Gastrocnemius medialis (tissue), 4 donors: Measurements from ENCODE around the gene OSBPL10. TPM values are rescaled to one million over a fixed set of nuclear protein-coding genes. Genes with fewer than 3 reads are reported as not detected.
"Not testable (repeated sequence)": the region's sequence is repeated elsewhere in the genome, so short reads cannot be mapped to it uniquely, and the experiment has no call there.

Source experiments
- ATAC-seq, 2 donors: fragments of 150-250 bp; one replicate each; pipeline ENCODE4 v1.9.1; 2016
- DNase-seq, 2 donors: peaks; one replicate each; pipeline ENCODE4 v3.0.0-alpha.2; 2019
- H3K27ac ChIP-seq, 4 donors: fragments of 200-600 bp; sonication (generic); 1 replicate in 1 of 4; 2 replicates in 3 of 4; pipeline ENCODE4 v1.5.1; 2016 to 2018; ENCODE audit warnings: mild to moderate bottlenecking in 2 of 4, moderate library complexity in 1 of 4
- H3K27me3 ChIP-seq, 3 donors: fragments of 200-600 bp; sonication (generic) in 2 of 3; 1 replicate in 1 of 3; 2 replicates in 2 of 3; pipeline versions ENCODE4 v1.5.1 to v1.6.0; 2016 to 2019; ENCODE audit warnings: mild to moderate bottlenecking in 1 of 3, moderate library complexity in 1 of 3
- H3K36me3 ChIP-seq, 2 donors: fragments of 200-600 bp; sonication (generic) in 1 of 2; one replicate each; pipeline ENCODE4 v1.5.1; 2017 to 2018
- H3K4me1 ChIP-seq, 2 donors: fragments of 200-600 bp; sonication (generic) in 1 of 2; one replicate each; pipeline ENCODE4 v1.5.1; 2016 to 2017; ENCODE audit warnings: mild to moderate bottlenecking in 2 of 2
- H3K4me3 ChIP-seq, 4 donors: fragments of 200-600 bp; sonication (generic) in 3 of 4; 1 replicate in 1 of 4; 2 replicates in 3 of 4; pipeline ENCODE4 v1.5.1; 2016 to 2019; ENCODE audit warnings: mild to moderate bottlenecking in 2 of 4
- H3K9me3 ChIP-seq, 3 donors: fragments of 200-600 bp; sonication (generic) in 2 of 3; 1 replicate in 1 of 3; 2 replicates in 2 of 3; pipeline ENCODE4 v1.5.1; 2016 to 2019
- POLR2A ChIP-seq, 2 donors: fragments of 450-650 bp; IDR thresholded peaks; one replicate each; pipeline ENCODE4 v1.6.1; 2017; ENCODE audit warnings: antibody characterized with exemption in 2 of 2, mild to moderate bottlenecking in 2 of 2, moderate library complexity in 2 of 2
- in situ Hi-C, 4 donors: fragments of 200-750 bp; cut with MboI; loops; one replicate each; pipeline versions ENCODE4 v1.15.0 to v1.8.0; 2017; ENCODE audit warnings: low sequenced_read_pairs in 4 of 4
- intact Hi-C: fragments of 100-400 bp; cut with DNase I; formaldehyde crosslinking; loops from one replicate; pipeline ENCODE4 v1.15.1; 2023; ENCODE audit warnings: low total_unique reads
- total RNA-seq, 4 donors: library from RNA; depleted of rRNA; stranded (reverse); fragments of >200 nt; gene quantifications; one replicate each; pipeline versions ENCODE4 v1.1.0 to v1.2.3, GENCODE V29; 2016
- TF ChIP-seq, protein P1 (sequence below), 5 experiments: fragments of 450-650 bp in 3 of 5; fragments of 200-600 bp in 2 of 5; sonication (generic) in 2 of 5; IDR thresholded peaks in 4 of 5; conservative IDR thresholded peaks in 1 of 5; 1 replicate in 4 of 5; 2 replicates in 1 of 5; pipeline ENCODE4 v1.5.1; 2016 to 2019; ENCODE audit warnings: antibody characterized with exemption in 5 of 5, mild to moderate bottlenecking in 3 of 5, moderate library complexity in 3 of 5

The OSBPL10 gene
- total RNA-seq, 4 donors from 2014 or later: 1.4 to 7.0 (median 3.8) TPM

DNA sequence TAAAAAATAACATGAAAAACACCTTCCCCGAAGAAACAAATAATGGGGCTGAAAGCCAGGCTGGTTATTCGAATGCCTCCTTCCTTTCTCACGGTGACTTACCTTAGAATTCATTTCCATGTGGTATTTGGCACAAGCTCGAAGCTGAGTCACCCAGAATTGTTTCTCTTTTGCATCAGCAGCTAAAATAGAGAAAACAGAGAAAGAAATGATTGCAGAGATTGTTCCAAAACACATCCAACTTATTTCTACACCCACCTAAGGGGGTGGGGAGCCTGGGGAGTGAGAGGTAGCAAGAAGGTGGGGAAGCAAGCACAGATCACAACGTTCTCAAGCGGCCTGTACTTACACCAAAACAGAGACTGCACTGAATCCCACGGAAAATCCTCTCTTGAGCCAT, 104.7 kb downstream of the OSBPL10 start:
- no peak overlapping the region for H3K27ac ChIP-seq
- intact Hi-C loops: no loop called here
- DNase-seq (no peak), ATAC-seq (no peak)
- H3K9me3 ChIP-seq: no peaks in the 10 kb centered on the region
- H3K27me3 ChIP-seq: no peaks in the 10 kb centered on the region
- H3K36me3 ChIP-seq: no peaks in the 10 kb centered on the region
- H3K4me1 ChIP-seq: peaks cover 0 to 3% of the 10 kb centered on the region in 2 donors
- TF ChIP-seq POLR2A (IDR thresholded peaks at IDR 0.05): no peak
- TF ChIP-seq, protein P1, sequence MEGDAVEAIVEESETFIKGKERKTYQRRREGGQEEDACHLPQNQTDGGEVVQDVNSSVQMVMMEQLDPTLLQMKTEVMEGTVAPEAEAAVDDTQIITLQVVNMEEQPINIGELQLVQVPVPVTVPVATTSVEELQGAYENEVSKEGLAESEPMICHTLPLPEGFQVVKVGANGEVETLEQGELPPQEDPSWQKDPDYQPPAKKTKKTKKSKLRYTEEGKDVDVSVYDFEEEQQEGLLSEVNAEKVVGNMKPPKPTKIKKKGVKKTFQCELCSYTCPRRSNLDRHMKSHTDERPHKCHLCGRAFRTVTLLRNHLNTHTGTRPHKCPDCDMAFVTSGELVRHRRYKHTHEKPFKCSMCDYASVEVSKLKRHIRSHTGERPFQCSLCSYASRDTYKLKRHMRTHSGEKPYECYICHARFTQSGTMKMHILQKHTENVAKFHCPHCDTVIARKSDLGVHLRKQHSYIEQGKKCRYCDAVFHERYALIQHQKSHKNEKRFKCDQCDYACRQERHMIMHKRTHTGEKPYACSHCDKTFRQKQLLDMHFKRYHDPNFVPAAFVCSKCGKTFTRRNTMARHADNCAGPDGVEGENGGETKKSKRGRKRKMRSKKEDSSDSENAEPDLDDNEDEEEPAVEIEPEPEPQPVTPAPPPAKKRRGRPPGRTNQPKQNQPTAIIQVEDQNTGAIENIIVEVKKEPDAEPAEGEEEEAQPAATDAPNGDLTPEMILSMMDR (IDR thresholded peaks at IDR 0.05 in 4 of 5, conservative IDR thresholded peaks at IDR 0.05 in 1 of 5): no peak
- no peak overlapping the region for H3K4me3 ChIP-seq
- in situ Hi-C loops: no loop called here

DNA sequence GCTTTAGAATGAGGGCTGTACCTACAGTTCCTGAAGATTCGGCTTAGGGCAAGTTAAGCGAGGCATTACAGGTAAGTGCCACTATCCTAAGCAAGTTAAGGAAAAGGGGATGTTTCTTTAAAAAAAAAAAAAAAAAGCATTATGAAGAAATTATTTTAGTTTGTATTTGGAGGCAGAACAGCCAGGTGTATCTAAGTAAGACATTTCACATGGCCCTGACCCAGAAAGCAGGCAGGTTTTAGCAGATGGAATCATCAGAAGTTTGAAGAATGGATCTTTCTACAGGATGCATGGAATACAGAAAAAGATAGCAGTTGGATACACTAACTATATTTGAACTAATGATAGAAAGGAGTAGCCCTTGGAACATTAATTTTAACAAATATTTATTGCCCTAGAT, 105.6 kb downstream of the OSBPL10 start:
- H3K4me1 ChIP-seq: peaks cover 0 to 3% of the 10 kb centered on the region in 2 donors
- no peak overlapping the region for H3K27ac ChIP-seq
- in situ Hi-C loops (no loop called here), intact Hi-C loops (no loop called here)
- ATAC-seq: no peak
- no peak overlapping the region for H3K4me3 ChIP-seq
- no peaks in the 10 kb centered on the region for H3K9me3 ChIP-seq
- TF ChIP-seq, protein P1 (IDR thresholded peaks at IDR 0.05 in 4 of 5, conservative IDR thresholded peaks at IDR 0.05 in 1 of 5): no peak
- TF ChIP-seq POLR2A (IDR thresholded peaks at IDR 0.05): no peak
- DNase-seq: no peak
- no peaks in the 10 kb centered on the region for H3K36me3 ChIP-seq
- H3K27me3 ChIP-seq: no peaks in the 10 kb centered on the region

DNA sequence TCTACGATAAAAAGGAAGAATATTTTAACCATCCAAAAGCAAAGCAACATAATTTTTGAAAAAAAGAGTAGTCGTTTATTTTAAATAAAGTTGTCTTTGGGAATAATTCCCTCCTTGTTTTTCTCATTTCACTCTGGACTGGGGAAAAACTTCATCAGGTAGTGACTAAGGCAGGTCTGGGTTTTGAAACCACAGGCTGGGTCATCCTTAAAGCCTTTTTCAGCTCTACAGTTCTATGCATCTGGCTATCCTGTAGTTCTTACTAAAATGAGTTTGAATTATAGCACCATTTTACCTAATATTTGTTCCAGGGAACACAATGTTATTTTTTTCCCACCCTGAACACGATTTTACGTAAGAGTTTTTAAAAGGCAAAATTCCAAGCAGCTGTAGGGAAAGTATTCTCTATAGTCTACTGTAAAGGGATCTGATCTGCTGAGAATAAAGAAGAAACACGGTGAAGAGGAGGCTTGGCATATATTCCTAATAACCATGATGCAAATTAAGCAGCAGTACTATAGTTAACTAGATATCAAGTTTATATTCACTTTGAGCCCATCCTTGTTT, 107.7 kb downstream of the OSBPL10 start:
- H3K4me1 ChIP-seq: peaks cover 0 to 3% of the 10 kb centered on the region in 2 donors
- intact Hi-C loops (no loop called here), in situ Hi-C loops (no loop called here)
- no peak overlapping the region for H3K27ac ChIP-seq
- no peaks in the 10 kb centered on the region for H3K9me3 ChIP-seq
- ATAC-seq (no peak), DNase-seq (no peak)
- no peaks in the 10 kb centered on the region for H3K36me3 ChIP-seq
- no peak overlapping the region for H3K4me3 ChIP-seq
- no peak for TF ChIP-seq POLR2A (IDR thresholded peaks at IDR 0.05)
- TF ChIP-seq, protein P1 (IDR thresholded peaks at IDR 0.05 in 4 of 5, conservative IDR thresholded peaks at IDR 0.05 in 1 of 5): no peak
- H3K27me3 ChIP-seq: no peaks in the 10 kb centered on the region

DNA sequence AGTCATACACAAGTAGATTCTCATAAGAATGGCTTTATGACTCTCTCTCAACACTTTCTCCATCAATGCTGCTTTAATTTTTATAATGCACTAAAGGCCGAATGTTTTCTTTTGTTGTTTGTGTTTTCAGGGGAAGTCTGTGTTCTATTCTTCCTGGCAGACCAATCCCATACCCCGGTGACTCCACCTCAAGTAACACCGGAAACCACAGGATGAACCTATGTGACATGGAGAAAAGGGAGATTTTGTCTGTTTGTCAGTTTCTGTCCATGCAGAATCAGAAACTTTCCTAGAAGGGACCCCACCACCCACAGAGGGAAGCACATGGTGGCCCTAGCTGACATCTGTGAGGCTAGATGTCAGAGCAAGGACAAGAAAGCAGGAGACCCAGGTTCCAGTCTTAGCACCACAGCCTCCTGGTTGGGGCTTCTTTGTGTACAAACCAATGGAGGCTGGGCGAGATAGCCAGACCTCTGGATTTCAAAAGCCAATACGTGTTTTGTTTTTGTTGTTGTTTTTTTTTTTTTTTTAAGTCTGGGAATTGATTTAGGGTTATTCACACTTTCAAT, 109.0 kb downstream of the OSBPL10 start:
- TF ChIP-seq, protein P1 (IDR thresholded peaks at IDR 0.05 in 4 of 5, conservative IDR thresholded peaks at IDR 0.05 in 1 of 5): no peak
- no peak for TF ChIP-seq POLR2A (IDR thresholded peaks at IDR 0.05)
- peaks cover 0 to 3% of the 10 kb centered on the region in 2 donors for H3K4me1 ChIP-seq
- no peak for DNase-seq
- no peaks in the 10 kb centered on the region for H3K36me3 ChIP-seq
- H3K27me3 ChIP-seq: no peaks in the 10 kb centered on the region
- H3K4me3 ChIP-seq: no peak overlapping the region
- in situ Hi-C loops: no loop called here
- no peaks in the 10 kb centered on the region for H3K9me3 ChIP-seq
- no peak for ATAC-seq
- intact Hi-C loops: no loop called here
- H3K27ac ChIP-seq: no peak overlapping the region

DNA sequence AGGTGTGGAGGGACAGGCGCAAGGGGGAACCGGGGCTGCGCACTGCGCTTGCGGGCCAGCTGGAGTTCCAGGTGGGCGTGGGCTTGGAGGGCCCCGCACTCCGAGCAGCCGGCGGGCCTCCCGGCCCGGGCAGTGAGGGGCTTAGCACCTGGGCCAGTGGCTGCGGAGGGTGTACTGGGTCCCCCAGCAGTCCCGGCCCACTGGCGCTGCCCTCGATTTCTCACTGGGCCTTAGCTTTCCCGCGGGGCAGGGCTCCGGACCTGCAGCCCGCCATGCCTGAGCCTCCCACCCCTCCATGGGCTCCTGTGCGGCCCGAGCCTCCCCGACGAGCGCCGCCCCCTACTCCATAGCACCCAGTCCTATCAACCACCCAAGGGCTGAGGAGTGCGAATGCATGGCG, 111.0 kb downstream of the OSBPL10 start:
- H3K27me3 ChIP-seq, ATAC-seq, intact Hi-C loops, H3K4me3 ChIP-seq, H3K36me3 ChIP-seq, in situ Hi-C loops, DNase-seq, H3K4me1 ChIP-seq, H3K9me3 ChIP-seq, H3K27ac ChIP-seq: not testable (repeated sequence)
